Esophagus mucosa (tissue), 1 donor: ENCODE data around the gene LOC101059915. TPM values are rescaled to one million over a fixed set of nuclear protein-coding genes. Genes with fewer than 3 reads are reported as not detected.
"Not testable (repeated sequence)": the region's sequence is repeated elsewhere in the genome, so short reads cannot be mapped to it uniquely, and the experiment has no call there.

Source experiments
- ATAC-seq: fragments of 200-7000 bp; cut with Tn5 transposase; one replicate; pipeline ENCODE4 v1.9.1; 2020
- total RNA-seq: library from RNA; stranded (reverse); gene quantifications from one replicate; pipeline ENCODE4 v1.2.4, GENCODE V29; 2023
- donor health status: DM: yes; HTN: yes; CAD: no.

Gene LOC101059915

DNA sequence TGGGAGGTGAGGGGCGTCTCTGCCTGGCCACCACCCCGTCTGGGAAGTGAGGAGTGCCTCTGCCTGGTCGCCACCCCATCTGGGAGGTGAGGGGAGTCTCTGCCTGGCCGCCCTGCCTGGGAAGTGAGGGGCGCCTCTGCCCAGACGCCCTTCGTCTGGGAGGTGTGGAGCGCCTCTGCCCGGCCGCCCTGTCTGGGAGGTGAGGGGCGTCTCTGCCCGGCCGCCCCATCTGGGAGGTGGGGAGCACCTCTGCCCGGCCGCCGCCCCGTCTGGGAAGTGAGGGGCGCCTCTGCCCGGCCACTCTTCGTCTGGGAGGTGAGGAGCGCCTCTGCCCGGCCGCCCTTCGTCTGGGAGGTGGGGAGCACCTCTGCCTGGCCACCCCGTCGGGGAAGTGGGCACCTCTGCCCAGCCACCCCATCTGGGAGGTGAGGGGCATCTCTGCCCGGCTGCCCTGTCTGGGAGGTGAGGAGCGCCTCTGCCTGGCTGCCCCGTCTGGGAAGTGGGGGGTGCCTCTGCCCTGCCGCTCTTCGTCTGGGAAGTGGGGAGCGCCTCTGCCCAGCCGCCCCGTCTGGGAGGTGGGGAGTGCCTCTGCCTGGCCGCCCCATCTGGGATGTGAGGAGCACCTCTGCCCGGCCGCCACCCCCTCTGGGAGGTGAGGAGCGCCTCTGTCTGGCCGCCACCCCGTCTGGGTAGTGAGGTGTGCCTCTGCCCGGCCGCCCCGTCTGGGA lies 8.9 kb downstream of the LOC101059915 start:
- ATAC-seq: not testable (repeated sequence)

DNA sequence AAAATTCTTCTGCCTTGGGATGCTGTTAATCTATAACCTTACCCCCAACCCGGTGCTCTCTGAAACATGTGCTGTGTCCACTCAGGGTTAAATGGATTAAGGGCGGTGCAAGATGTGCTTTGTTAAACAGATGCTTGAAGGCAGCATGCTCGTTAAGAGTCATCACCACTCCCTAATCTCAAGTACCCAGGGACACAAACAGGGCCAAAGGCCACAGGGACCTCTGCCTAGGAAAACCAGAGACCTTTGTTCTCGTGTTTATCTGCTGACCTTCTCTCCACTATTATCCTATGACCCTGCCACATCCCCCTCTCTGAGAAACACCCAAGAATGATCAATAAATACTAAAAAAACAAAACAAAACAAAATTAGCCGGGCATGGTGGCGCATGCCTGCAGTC lies 9.8 kb downstream of the LOC101059915 start:
- ATAC-seq: not testable (repeated sequence)

- no peak for ATAC-seq
Observed at GRCh38 chrX:71679575-71680207, 12.3 kb downstream of the LOC101059915 start.

DNA sequence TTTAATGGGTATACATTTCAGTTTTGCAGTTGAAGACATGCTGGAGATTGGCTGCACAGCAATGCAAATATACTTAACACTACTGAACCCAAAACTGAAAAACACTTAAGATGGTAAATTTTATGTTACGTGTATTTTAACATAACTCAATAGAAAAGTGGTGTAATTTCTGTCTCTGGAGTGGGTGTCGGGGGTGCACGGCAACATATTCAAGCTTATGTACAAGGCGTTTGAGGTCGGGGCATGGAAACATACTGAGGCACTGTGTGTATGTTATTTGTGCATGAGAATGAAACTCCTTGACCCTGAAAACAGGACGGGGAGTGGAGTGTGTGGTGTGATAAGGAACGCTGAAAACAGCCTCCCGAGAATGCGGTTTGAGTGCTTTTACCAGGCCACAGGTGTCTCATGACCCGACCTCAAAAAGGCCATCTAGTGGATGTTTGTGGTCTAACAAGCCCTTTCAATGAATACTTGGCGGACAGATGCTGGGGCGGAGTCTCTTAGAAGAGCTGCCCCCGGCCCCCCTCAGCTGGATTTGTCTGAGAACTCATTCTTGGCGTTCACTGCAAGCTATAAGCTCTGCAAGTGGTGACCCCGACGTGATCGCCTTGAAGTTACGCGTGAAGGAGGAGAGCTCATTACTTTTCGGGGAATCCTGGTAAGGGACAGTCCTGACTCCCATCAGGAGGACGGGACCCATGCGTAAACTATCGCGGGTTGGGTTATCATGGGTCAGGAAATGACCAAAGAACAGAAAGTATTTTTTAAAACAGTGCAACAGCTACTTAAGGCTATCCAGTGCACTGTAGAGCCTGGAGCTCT lies 29.5 kb downstream of the LOC101059915 start:
- not testable (repeated sequence) for ATAC-seq

- not testable (repeated sequence) for ATAC-seq
Observed at GRCh38 chrX:71697466-71698298, 30.3 kb downstream of the LOC101059915 start.

- not testable (repeated sequence) for ATAC-seq
Observed at GRCh38 chrX:71698299-71699022, 31.1 kb downstream of the LOC101059915 start.

GRCh38 chrX:71699023-71699344 lies 31.6 kb downstream of the LOC101059915 start:
- ATAC-seq: not testable (repeated sequence)

GRCh38 chrX:71702853-71703252 lies 35.5 kb downstream of the LOC101059915 start:
- ATAC-seq: not testable (repeated sequence)

DNA sequence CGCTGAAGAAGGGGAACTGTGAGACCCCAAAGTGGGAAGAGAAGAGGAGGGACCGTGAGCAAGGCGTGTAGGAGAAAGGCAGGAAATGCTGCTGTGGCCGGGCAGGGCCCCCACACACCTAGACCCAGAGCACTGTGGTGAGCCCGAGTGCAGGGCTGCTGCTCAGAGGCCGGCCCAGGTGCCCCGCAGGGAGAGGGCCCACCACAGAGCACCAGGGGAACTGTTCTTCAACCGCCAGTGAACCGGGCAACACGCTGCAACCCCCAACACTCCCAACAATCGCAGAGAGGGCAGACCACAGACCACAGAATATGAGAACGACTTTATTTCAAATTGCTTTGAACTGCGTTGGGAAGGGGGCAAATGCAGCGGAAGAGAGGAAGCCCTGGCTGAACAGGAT lies 46.7 kb downstream of the LOC101059915 start:
- not testable (repeated sequence) for ATAC-seq

GRCh38 chrX:71715551-71715950 lies 48.2 kb downstream of the LOC101059915 start:
- ATAC-seq: not testable (repeated sequence)

GRCh38 chrX:71716323-71716722 lies 49.0 kb downstream of the LOC101059915 start:
- ATAC-seq: not testable (repeated sequence)

- ATAC-seq: not testable (repeated sequence)
Observed at GRCh38 chrX:71718185-71718584, 50.8 kb downstream of the LOC101059915 start, which contains the start of gene CXorf49. Gene CXorf49 (minus strand): TSS chrX:71718285. CDS start chrX:71718151, 134 bp downstream.

GRCh38 chrX:71719195-71719594 lies 51.8 kb downstream of the LOC101059915 start:
- ATAC-seq: not testable (repeated sequence)

- not testable (repeated sequence) for ATAC-seq
Observed at GRCh38 chrX:71720289-71720886, 53.0 kb downstream of the LOC101059915 start.

Other genes with a start within 250 kb of the LOC101059915 start
- 61.7 TPM for gene OGT, start 134.4 kb upstream of the LOC101059915 start, total RNA-seq
- gene GCNA, start 89.1 kb upstream of the LOC101059915 start, total RNA-seq: 0.68 TPM
- not detected for gene CXCR3, start 49.0 kb upstream of the LOC101059915 start, total RNA-seq
- 0.40 TPM for gene CXorf49, start 50.7 kb downstream of the LOC101059915 start, total RNA-seq
- 0.40 TPM for gene CXorf49B, start 95.8 kb downstream of the LOC101059915 start, total RNA-seq
- 1.2 TPM for gene NHSL2, start 243.3 kb downstream of the LOC101059915 start, total RNA-seq